Measurements from ENCODE around the gene CHD3. TPM values are rescaled to one million over a fixed set of nuclear protein-coding genes. Genes with fewer than 3 reads are reported as not detected.

The CHD3 gene
- total RNA-seq, 1 donor from 2014 or later = 119 TPM

DNA sequence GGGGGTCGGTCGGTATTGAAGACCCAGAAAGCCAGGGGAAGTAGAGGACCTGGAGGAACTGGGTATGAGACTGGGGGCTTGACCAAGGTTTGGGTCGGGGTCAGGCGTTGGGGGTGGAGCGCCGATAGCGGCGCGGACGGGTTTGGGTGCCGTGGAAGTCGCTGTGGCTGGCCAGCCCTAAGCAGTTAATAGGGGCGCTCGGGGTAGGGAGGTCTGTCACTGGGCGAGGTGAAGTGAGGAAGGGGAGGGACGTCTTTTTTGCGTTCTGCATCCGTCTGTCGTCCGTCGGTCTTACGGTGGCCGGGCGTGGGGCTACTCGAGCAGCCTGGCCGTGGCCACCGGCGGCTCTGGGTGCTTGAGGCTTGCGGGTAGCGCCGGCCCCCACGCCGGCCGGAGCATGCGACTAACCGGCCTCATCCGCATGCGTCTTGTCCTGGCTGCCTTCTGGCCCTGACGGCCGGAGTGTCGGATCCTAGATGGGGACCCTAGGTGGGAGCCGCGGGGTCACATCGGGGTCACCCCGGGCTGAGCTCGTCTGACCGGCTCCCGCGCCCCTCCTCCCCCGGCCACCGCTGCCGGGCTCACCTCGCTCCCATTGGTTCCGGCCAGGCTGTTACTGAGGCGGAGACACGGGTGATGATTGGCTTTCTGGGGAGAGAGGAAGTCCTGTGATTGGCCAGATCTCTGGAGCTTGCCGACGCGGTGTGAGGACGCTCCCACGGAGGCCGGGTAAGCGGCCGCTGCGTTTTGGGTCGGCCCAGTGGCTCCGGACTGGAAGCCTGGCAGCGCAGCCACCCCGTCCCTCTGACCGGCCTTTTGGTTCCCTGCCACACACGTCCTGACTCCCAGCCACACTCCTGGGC lies 44.1 kb upstream of the CHD3 start:
- Mint-ChIP-seq H3K27me3 (no peaks in the 10 kb centered on the region), H3K36me3 (ENCODE audit: insufficient read depth) (peaks cover 14% of the 10 kb centered on the region), H3K27ac (peak overlapping the region; percentile 97), H3K9me3 (ENCODE audit: low read depth) (no peaks in the 10 kb centered on the region), H3K4me3 (ENCODE audit: low read depth) (peak overlapping the region; percentile 94), H3K4me1 (ENCODE audit: low read depth) (peaks cover 35% of the 10 kb centered on the region)
- peak; percentile 83 for DNase-seq (ENCODE audit: low spot score, unreplicated experiment)
- no peak for TF ChIP-seq CTCF (IDR thresholded peaks at IDR 0.05; ENCODE audit: unreplicated experiment)

GRCh38 chr17:7845359-7846062 lies 43.1 kb upstream of the CHD3 start:
- Mint-ChIP-seq H3K4me1 (ENCODE audit: low read depth) (peaks cover 28% of the 10 kb centered on the region), H3K27ac (peak overlapping the region; percentile 97), H3K36me3 (ENCODE audit: insufficient read depth) (peaks cover 12% of the 10 kb centered on the region), H3K9me3 (ENCODE audit: low read depth) (no peaks in the 10 kb centered on the region), H3K27me3 (no peaks in the 10 kb centered on the region), H3K4me3 (ENCODE audit: low read depth) (peak overlapping the region; percentile 94)
- DNase-seq (ENCODE audit: low spot score, unreplicated experiment) = no peak
- no peak for TF ChIP-seq CTCF (IDR thresholded peaks at IDR 0.05; ENCODE audit: unreplicated experiment)

DNA sequence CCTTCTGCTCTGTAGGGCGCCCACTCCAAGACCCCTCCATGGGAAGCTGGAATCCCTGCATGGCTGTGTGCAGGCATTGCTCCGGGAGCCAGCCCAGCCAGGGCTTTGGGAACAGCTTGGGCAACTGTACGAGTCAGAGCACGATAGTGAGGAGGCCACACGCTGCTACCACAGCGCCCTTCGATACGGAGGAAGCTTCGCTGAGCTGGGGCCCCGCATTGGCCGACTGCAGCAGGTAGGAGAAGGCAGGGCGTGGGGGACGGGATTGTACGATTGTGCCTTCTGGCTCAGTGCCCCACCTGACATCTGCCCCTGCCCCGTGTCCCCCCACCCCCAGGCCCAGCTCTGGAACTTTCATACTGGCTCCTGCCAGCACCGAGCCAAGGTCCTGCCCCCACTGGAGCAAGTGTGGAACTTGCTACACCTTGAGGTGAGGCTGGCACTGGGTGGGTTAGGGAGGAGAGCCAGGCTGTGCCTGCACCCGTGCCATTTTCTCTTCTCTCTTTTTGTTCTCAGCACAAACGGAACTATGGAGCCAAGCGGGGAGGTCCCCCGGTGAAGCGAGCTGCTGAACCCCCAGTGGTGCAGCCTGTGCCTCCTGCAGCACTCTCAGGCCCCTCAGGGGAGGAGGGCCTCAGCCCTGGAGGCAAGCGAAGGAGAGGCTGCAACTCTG lies 42.4 kb upstream of the CHD3 start:
- no peaks in the 10 kb centered on the region for H3K9me3 Mint-ChIP-seq (ENCODE audit: low read depth)

DNA sequence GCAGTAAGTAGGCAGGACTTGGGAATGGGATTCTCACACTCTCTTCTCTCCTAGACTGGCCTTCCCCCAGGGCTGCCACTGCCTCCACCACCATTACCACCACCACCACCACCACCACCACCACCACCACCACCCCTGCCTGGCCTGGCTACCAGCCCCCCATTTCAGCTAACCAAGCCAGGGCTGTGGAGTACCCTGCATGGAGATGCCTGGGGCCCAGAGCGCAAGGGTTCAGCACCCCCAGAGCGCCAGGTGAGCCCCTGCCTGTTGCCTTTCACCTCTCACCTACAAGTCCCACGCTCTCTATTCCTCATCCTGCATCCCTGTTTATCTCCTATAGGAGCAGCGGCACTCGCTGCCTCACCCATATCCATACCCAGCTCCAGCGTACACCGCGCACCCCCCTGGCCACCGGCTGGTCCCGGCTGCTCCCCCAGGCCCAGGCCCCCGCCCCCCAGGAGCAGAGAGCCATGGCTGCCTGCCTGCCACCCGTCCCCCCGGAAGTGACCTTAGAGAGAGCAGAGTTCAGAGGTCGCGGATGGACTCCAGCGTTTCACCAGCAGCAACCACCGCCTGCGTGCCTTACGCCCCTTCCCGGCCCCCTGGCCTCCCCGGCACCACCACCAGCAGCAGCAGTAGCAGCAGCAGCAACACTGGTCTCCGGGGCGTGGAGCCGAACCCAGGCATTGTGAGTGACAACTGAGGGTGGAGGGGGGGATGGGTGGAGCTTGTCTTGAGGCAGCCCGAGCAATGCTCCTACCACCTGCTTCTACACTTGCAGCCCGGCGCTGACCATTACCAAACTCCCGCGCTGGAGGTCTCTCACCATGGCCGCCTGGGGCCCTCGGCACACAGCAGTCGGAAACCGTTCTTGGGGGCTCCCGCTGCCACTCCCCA lies 41.6 kb upstream of the CHD3 start:
- H3K4me3 Mint-ChIP-seq (ENCODE audit: low read depth) = no peak overlapping the region
- peaks cover 19% of the 10 kb centered on the region for H3K36me3 Mint-ChIP-seq (ENCODE audit: insufficient read depth)
- no peak for TF ChIP-seq CTCF (IDR thresholded peaks at IDR 0.05; ENCODE audit: unreplicated experiment)
- no peaks in the 10 kb centered on the region for H3K27me3 Mint-ChIP-seq
- H3K4me1 Mint-ChIP-seq (ENCODE audit: low read depth) = peaks cover 17% of the 10 kb centered on the region
- H3K27ac Mint-ChIP-seq = no peak overlapping the region
- H3K9me3 Mint-ChIP-seq (ENCODE audit: low read depth) = no peaks in the 10 kb centered on the region
- DNase-seq (ENCODE audit: low spot score, unreplicated experiment) = no peak

More for the DNA sequence above, 42.4 kb upstream of the CHD3 start:
- DNase-seq (ENCODE audit: low spot score, unreplicated experiment) = no peak
- Mint-ChIP-seq H3K27ac (peak overlapping the region; percentile 52), H3K36me3 (ENCODE audit: insufficient read depth) (peaks cover 14% of the 10 kb centered on the region), H3K4me3 (ENCODE audit: low read depth) (no peak overlapping the region), H3K27me3 (no peaks in the 10 kb centered on the region), H3K4me1 (ENCODE audit: low read depth) (peaks cover 21% of the 10 kb centered on the region)
- no peak for TF ChIP-seq CTCF (IDR thresholded peaks at IDR 0.05; ENCODE audit: unreplicated experiment)
